Sigmoid colon (tissue), 4 donors: ENCODE data around the gene SMC6.

Source experiments
- POLR2A ChIP-seq, 2 donors: fragments of 450-650 bp; IDR thresholded peaks; one replicate each; pipeline ENCODE4 v1.6.1; 2016; ENCODE audit warnings: antibody characterized with exemption in 2 of 2, mild to moderate bottlenecking in 2 of 2, moderate library complexity in 2 of 2
- POLR2AphosphoS5 ChIP-seq, 4 donors: sonication (generic); formaldehyde crosslinking; IDR thresholded peaks; one replicate each; pipeline ENCODE4 v1.6.1; 2017; ENCODE audit warnings: antibody characterized with exemption in 4 of 4
- TF ChIP-seq, protein P1 (sequence below), 4 experiments: fragments of 450-650 bp in 3 of 4; fragments of 200-600 bp in 1 of 4; IDR thresholded peaks; one replicate each; pipeline ENCODE4 v1.5.1; 2016 to 2019; ENCODE audit warnings: antibody characterized with exemption in 4 of 4, mild to moderate bottlenecking in 3 of 4, moderate library complexity in 2 of 4

DNA sequence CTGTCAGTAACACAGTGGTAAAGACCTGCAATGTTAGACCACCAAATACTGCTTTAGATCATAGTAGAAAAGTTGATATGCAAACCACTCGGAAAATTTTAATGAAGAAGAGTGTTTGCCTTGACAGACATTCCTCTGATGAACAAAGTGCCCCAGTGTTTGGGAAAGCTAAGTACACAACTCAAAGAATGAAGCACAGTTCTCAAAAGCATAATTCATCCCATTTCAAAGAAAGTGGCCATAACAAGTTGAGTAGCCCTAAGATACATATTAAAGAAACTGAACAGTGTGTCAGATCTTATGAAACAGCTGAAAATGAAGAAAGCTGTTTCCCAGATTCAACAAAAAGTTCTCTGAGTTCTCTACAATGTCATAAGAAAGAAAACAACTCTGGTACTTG, 27.9 kb upstream of the SMC6 start:
- TF ChIP-seq, protein P1, sequence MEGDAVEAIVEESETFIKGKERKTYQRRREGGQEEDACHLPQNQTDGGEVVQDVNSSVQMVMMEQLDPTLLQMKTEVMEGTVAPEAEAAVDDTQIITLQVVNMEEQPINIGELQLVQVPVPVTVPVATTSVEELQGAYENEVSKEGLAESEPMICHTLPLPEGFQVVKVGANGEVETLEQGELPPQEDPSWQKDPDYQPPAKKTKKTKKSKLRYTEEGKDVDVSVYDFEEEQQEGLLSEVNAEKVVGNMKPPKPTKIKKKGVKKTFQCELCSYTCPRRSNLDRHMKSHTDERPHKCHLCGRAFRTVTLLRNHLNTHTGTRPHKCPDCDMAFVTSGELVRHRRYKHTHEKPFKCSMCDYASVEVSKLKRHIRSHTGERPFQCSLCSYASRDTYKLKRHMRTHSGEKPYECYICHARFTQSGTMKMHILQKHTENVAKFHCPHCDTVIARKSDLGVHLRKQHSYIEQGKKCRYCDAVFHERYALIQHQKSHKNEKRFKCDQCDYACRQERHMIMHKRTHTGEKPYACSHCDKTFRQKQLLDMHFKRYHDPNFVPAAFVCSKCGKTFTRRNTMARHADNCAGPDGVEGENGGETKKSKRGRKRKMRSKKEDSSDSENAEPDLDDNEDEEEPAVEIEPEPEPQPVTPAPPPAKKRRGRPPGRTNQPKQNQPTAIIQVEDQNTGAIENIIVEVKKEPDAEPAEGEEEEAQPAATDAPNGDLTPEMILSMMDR (IDR thresholded peaks at IDR 0.05), result no peak
- TF ChIP-seq POLR2AphosphoS5 (IDR thresholded peaks at IDR 0.05) (no peak), POLR2A (IDR thresholded peaks at IDR 0.05) (no peak)
